Astrocyte (in vitro differentiated cells and primary cell): Measurements from ENCODE around the gene CCNK. TPM values are rescaled to one million over a fixed set of nuclear protein-coding genes. Genes with fewer than 3 reads are reported as not detected.

Experiments
- DNase-seq: peaks from one replicate; pipeline ENCODE4 v3.0.0-alpha.2; 2010; ENCODE audit warnings: low read depth
- FAIRE-seq: peaks from 2 replicates; lab custom pipeline; 2011; peaks lifted over from hg19 to GRCh38; lab: Jason Lieb, UNC
- H2AFZ ChIP-seq: 2 replicates; pipeline ENCODE4 v1.6.0; 2012; ENCODE audit warnings: low read depth, low read length, inconsistent platforms
- H3K27ac ChIP-seq: 2 replicates; pipeline ENCODE4 v1.5.1; 2011; ENCODE audit warnings: low read depth, low read length, inconsistent platforms
- H3K27me3 ChIP-seq: 2 replicates; pipeline ENCODE4 v1.6.0; 2011; ENCODE audit warnings: low read length, inconsistent platforms; ENCODE audit not compliant: insufficient read depth
- H3K36me3 ChIP-seq: 2 replicates; pipeline ENCODE4 v1.5.1; 2011; ENCODE audit warnings: low read length, inconsistent platforms; ENCODE audit not compliant: insufficient read depth
- H3K4me1 ChIP-seq: 2 replicates; pipeline ENCODE4 v1.5.1; 2011; ENCODE audit warnings: low read length, inconsistent platforms; ENCODE audit not compliant: insufficient read depth
- H3K4me2 ChIP-seq: 2 replicates; pipeline ENCODE4 v1.6.0; 2012; ENCODE audit warnings: low read length, inconsistent platforms
- H3K4me3 ChIP-seq: 2 replicates; pipeline ENCODE4 v1.5.1; 2011; ENCODE audit warnings: low read depth, mild to moderate bottlenecking, low read length, inconsistent platforms; ENCODE audit not compliant: insufficient read depth
- H3K79me2 ChIP-seq: 2 replicates; pipeline ENCODE4 v1.6.0; 2012; ENCODE audit warnings: mild to moderate bottlenecking, low read length, inconsistent platforms; ENCODE audit not compliant: insufficient read depth
- H3K9ac ChIP-seq: 2 replicates; pipeline ENCODE4 v1.6.0; 2012; ENCODE audit warnings: mild to moderate bottlenecking, low read length, inconsistent platforms
- H3K9me3 ChIP-seq: 2 replicates; pipeline ENCODE4 v1.5.1; 2012; ENCODE audit warnings: low read depth, mild to moderate bottlenecking, low read length, inconsistent platforms; ENCODE audit not compliant: insufficient read depth
- H4K20me1 ChIP-seq: 2 replicates; pipeline ENCODE4 v1.6.0; 2012; ENCODE audit warnings: low read length, inconsistent platforms; ENCODE audit not compliant: insufficient read depth
- H3K27ac Mint-ChIP-seq: one replicate; pipeline ENCODE4 v1.8.0; 2021; ENCODE audit warnings: mild to moderate bottlenecking, mixed read lengths; ENCODE audit not compliant: unreplicated experiment
- H3K27me3 Mint-ChIP-seq: one replicate; pipeline ENCODE4 v1.8.0; 2021; ENCODE audit warnings: low read depth, mixed read lengths; ENCODE audit not compliant: unreplicated experiment
- H3K36me3 Mint-ChIP-seq: one replicate; pipeline ENCODE4 v1.8.0; 2021; ENCODE audit warnings: low read depth, mixed read lengths; ENCODE audit not compliant: unreplicated experiment
- H3K4me1 Mint-ChIP-seq: one replicate; pipeline ENCODE4 v1.8.0; 2021; ENCODE audit warnings: low read depth, mixed read lengths; ENCODE audit not compliant: unreplicated experiment
- H3K4me3 Mint-ChIP-seq: one replicate; pipeline ENCODE4 v1.8.0; 2021; ENCODE audit warnings: mild to moderate bottlenecking, moderate library complexity, mixed read lengths; ENCODE audit not compliant: unreplicated experiment
- H3K9me3 Mint-ChIP-seq: one replicate; pipeline ENCODE4 v1.8.0; 2021; ENCODE audit warnings: mild to moderate bottlenecking, mixed read lengths; ENCODE audit not compliant: unreplicated experiment
- CTCF ChIP-seq: IDR thresholded peaks from 2 replicates; pipeline ENCODE4 v1.5.1; 2011; ENCODE audit warnings: low read depth, mild to moderate bottlenecking, inconsistent platforms, low read length, moderate library complexity; ENCODE audit not compliant: insufficient read depth
- EZH2 ChIP-seq: IDR thresholded peaks from 2 replicates; pipeline ENCODE4 v1.6.1; 2012; ENCODE audit warnings: mild to moderate bottlenecking, low read length, inconsistent platforms; ENCODE audit not compliant: insufficient read depth
- total RNA-seq: library from RNA; stranded (reverse); gene quantifications from 2 replicates; pipeline ENCODE4 v1.2.1, GENCODE V29; 2021

CCNK gene
- total RNA-seq, 1 donor from 2014 or later, result 121 TPM

- no peak overlapping the region for H3K4me3 Mint-ChIP-seq
- H3K27ac Mint-ChIP-seq, result no peak overlapping the region
- H2AFZ ChIP-seq, result no peak overlapping the region
- H3K4me1 ChIP-seq, result peaks cover 13% of the 10 kb centered on the region
- H3K79me2 ChIP-seq, result peaks cover 9% of the 10 kb centered on the region
- no peak for TF ChIP-seq CTCF
- no peak for TF ChIP-seq EZH2
- no peaks in the 10 kb centered on the region for H3K9me3 Mint-ChIP-seq
- H3K4me3 ChIP-seq, result no peak overlapping the region
- no peak overlapping the region for H3K27ac ChIP-seq
- no peaks in the 10 kb centered on the region for H3K9me3 ChIP-seq
- H3K27me3 ChIP-seq, result no peaks in the 10 kb centered on the region
- H3K36me3 ChIP-seq, result peaks cover 3% of the 10 kb centered on the region
- DNase-seq (no peak), FAIRE-seq (no peak)
- H3K9ac ChIP-seq, result no peak overlapping the region
- H3K36me3 Mint-ChIP-seq, result peaks cover 9% of the 10 kb centered on the region
- no peaks in the 10 kb centered on the region for H3K4me1 Mint-ChIP-seq
- peaks cover 37% of the 10 kb centered on the region for H4K20me1 ChIP-seq
- H3K27me3 Mint-ChIP-seq, result no peaks in the 10 kb centered on the region
- no peak overlapping the region for H3K4me2 ChIP-seq
These were observed 32.0 kb downstream of the CCNK start for GRCh38 chr14:99513183-99513694.

- Histone ChIP-seq H3K4me3 (no peak overlapping the region), H3K4me1 (peaks cover 13% of the 10 kb centered on the region), H4K20me1 (peaks cover 33% of the 10 kb centered on the region), H3K9ac (no peak overlapping the region), H3K4me2 (no peak overlapping the region), H3K36me3 (no peaks in the 10 kb centered on the region), H2AFZ (no peak overlapping the region), H3K27ac (no peak overlapping the region), H3K27me3 (no peaks in the 10 kb centered on the region), H3K79me2 (peaks cover 12% of the 10 kb centered on the region), H3K9me3 (no peaks in the 10 kb centered on the region)
- H3K27me3 Mint-ChIP-seq, result no peaks in the 10 kb centered on the region
- DNase-seq (no peak), FAIRE-seq (no peak)
- TF ChIP-seq EZH2, result no peak
- no peak for TF ChIP-seq CTCF
- H3K27ac Mint-ChIP-seq, result no peak overlapping the region
- no peak overlapping the region for H3K4me3 Mint-ChIP-seq
- peaks cover 6% of the 10 kb centered on the region for H3K36me3 Mint-ChIP-seq
- H3K4me1 Mint-ChIP-seq, result no peaks in the 10 kb centered on the region
- H3K9me3 Mint-ChIP-seq, result no peaks in the 10 kb centered on the region
These were observed 32.8 kb downstream of the CCNK start for GRCh38 chr14:99513946-99514551.
